Liver (tissue), 9 donors: ENCODE results near the gene AKAP13. TPM values are rescaled to one million over a fixed set of nuclear protein-coding genes. Genes with fewer than 3 reads are reported as not detected.

Source experiments
- DNase-seq: peaks from one replicate; pipeline ENCODE4 v3.0.0-alpha.2; 2017; ENCODE audit warnings: low spot score
- H3K27ac ChIP-seq, 2 donors: one replicate each; pipeline ENCODE4 v1.7.0; 2013; ENCODE audit warnings: inconsistent platforms in 2 of 2, low read length in 2 of 2, control low read depth in 1 of 2, low read depth in 1 of 2, mild to moderate bottlenecking in 1 of 2
- H3K27me3 ChIP-seq, 4 donors: one replicate each; pipeline versions ENCODE4 v1.6.1 to v1.7.0; 2013; ENCODE audit warnings: low read length in 3 of 4, inconsistent platforms in 1 of 4, mild to moderate bottlenecking in 1 of 4, moderate library complexity in 1 of 4; ENCODE audit not compliant: control insufficient read depth in 4 of 4, insufficient read depth in 4 of 4
- H3K36me3 ChIP-seq, 4 donors: one replicate each; pipeline versions ENCODE4 v1.6.1 to v1.7.0; 2013; ENCODE audit warnings: low read length in 3 of 4, mild to moderate bottlenecking in 3 of 4, low read depth in 1 of 4, moderate library complexity in 1 of 4; ENCODE audit not compliant: control insufficient read depth in 4 of 4, insufficient read depth in 3 of 4
- H3K4me1 ChIP-seq, 4 donors: one replicate each; pipeline versions ENCODE4 v1.6.1 to v1.7.0; 2013; ENCODE audit warnings: low read length in 3 of 4, mild to moderate bottlenecking in 3 of 4, moderate library complexity in 1 of 4; ENCODE audit not compliant: control insufficient read depth in 4 of 4, insufficient read depth in 4 of 4
- H3K4me3 ChIP-seq, 3 donors: one replicate each; pipeline versions ENCODE4 v1.6.1 to v1.7.0; 2013; ENCODE audit warnings: low read length in 3 of 3, control low read depth in 1 of 3, low read depth in 1 of 3, mild to moderate bottlenecking in 1 of 3
- H3K9ac ChIP-seq, 2 donors: one replicate each; pipeline ENCODE4 v1.7.0; 2013; ENCODE audit warnings: low read length in 2 of 2, mild to moderate bottlenecking in 2 of 2, moderate library complexity in 2 of 2, control low read depth in 1 of 2, low read depth in 1 of 2
- H3K9me3 ChIP-seq, 4 donors: one replicate each; pipeline versions ENCODE4 v1.6.1 to v1.7.0; 2013; ENCODE audit warnings: low read length in 3 of 4; ENCODE audit not compliant: control insufficient read depth in 4 of 4
- CTCF ChIP-seq: fragments of 150-350 bp; IDR thresholded peaks from 2 replicates; pipeline ENCODE4 v1.5.1; 2017; ENCODE audit warnings: improper control_type of control experiment, low read depth, low read length; ENCODE audit not compliant: missing input control
- EGR1 ChIP-seq, 2 donors: IDR thresholded peaks; 2 replicates each; pipeline ENCODE4 v1.6.1; 2016 to 2018; ENCODE audit warnings: antibody characterized with exemption in 2 of 2, low read depth in 2 of 2
- FOXA1 ChIP-seq: IDR thresholded peaks from 2 replicates; pipeline ENCODE4 v1.6.1; 2016; ENCODE audit warnings: antibody characterized with exemption
- FOXA2 ChIP-seq: IDR thresholded peaks from 2 replicates; pipeline ENCODE4 v1.6.1; 2016; ENCODE audit warnings: antibody characterized with exemption
- HNF4A ChIP-seq, 2 donors: conservative IDR thresholded peaks; 2 replicates each; pipeline ENCODE4 v1.6.1; 2016; ENCODE audit warnings: antibody characterized with exemption in 2 of 2, mild to moderate bottlenecking in 2 of 2
- HNF4G ChIP-seq: IDR thresholded peaks from 2 replicates; pipeline ENCODE4 v1.6.1; 2016; ENCODE audit warnings: antibody characterized with exemption
- JUND ChIP-seq, 2 donors: IDR thresholded peaks; 2 replicates each; pipeline ENCODE4 v1.6.1; 2016; ENCODE audit warnings: antibody characterized with exemption in 2 of 2
- NR2F2 ChIP-seq: IDR thresholded peaks from 2 replicates; pipeline ENCODE4 v1.6.1; 2016; ENCODE audit warnings: antibody characterized with exemption
- RAD21 ChIP-seq, 2 donors: IDR thresholded peaks; 2 replicates each; pipeline ENCODE4 v1.6.1; 2016; ENCODE audit warnings: antibody characterized with exemption in 2 of 2, mild to moderate bottlenecking in 2 of 2
- SP1 ChIP-seq: IDR thresholded peaks from 2 replicates; pipeline ENCODE4 v1.6.1; 2018; ENCODE audit warnings: antibody characterized with exemption, mild to moderate bottlenecking
- TAF1 ChIP-seq: conservative IDR thresholded peaks from 2 replicates; pipeline ENCODE4 v1.6.1; 2016; ENCODE audit warnings: antibody characterized with exemption, mild to moderate bottlenecking
- YY1 ChIP-seq: IDR thresholded peaks from 2 replicates; pipeline ENCODE4 v1.6.1; 2016; ENCODE audit warnings: antibody characterized with exemption, mild to moderate bottlenecking
- ZBTB33 ChIP-seq: IDR thresholded peaks from 2 replicates; pipeline ENCODE4 v1.6.1; 2016; ENCODE audit warnings: antibody characterized with exemption
- WGBS: extraction: QIAGEN DNeasy Blood & Tissue Kit; methylation state at CpG from one replicate; pipeline ENCODE4 v1.1.7; 2013; 5-methylcytosine and 5-hydroxymethylcytosine counted together
- polyA plus RNA-seq, 2 donors: library from polyadenylated mRNA; stranded (reverse) in 1 of 2; unstranded in 1 of 2; fragments of 200-250 nt in 1 of 2; fragments of >200 nt in 1 of 2; fragmentation: Nextera tagmentation in 1 of 2; extraction: Ambion mirVana in 1 of 2; gene quantifications; one replicate each; pipeline versions ENCODE4 v1.2.1 to v1.2.3, GENCODE V29; 2013 to 2015
- total RNA-seq, 2 donors: library from RNA; depleted of rRNA; stranded (reverse); fragments of >200 nt; gene quantifications; one replicate each; pipeline ENCODE4 v1.2.3, GENCODE V29; 2014
- TF ChIP-seq, protein P1 (sequence below): IDR thresholded peaks from 2 replicates; pipeline ENCODE4 v1.6.1; 2016; ENCODE audit warnings: antibody characterized with exemption, mild to moderate bottlenecking
- donor health status: healthy.
- donor health status: healthy.
- donor health status: healthy.
- donor health status: healthy.
- donor health status: healthy.

The AKAP13 gene
- total and polyA plus RNA-seq, 4 donors = 18.6 to 92.3 (median 37.4) TPM

DNA sequence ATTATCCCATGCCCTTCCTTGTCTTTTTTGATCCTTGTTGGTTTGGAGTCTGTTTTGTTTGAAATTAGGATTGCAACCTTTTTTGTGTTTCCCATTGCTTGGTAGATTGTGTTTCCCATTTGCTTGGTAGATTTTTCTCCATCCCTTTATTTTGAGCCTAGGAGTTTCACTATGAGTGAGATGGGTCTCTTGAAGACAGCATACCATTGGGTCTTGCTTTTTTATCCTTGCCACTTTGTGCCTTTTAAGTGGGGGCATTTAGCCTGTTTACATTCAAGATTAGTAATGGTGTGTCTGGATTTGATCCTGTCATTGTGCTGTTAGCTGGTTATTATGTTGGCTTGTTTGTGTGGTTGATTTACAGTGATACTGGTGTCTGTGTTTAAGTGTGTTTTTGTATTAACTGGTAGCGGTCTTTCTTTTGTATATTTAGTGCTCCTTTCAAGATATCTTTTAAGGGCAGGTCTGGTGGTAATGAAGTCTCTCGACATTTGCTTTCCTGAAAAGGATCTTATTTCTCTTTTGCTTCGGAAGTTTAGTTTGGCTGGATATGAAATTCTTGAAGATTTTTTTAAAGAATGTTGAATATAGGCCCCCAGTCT is 70.8 kb downstream of the AKAP13 start:
- Histone ChIP-seq H3K27ac (no peak overlapping the region), H3K27me3 (no peaks in the 10 kb centered on the region), H3K9ac (no peak overlapping the region), H3K4me1 (peaks cover 0 to 6% (median 0%) of the 10 kb centered on the region in 4 donors), H3K9me3 (peaks cover 0 to 8% (median 0%) of the 10 kb centered on the region in 4 donors), H3K4me3 (no peak overlapping the region), H3K36me3 (no peaks in the 10 kb centered on the region)
- TF ChIP-seq FOXA2 (no peak), SP1 (no peak), NR2F2 (no peak), HNF4G (no peak), RAD21 (IDR thresholded peaks at IDR 0.05) (no peak), YY1 (no peak), HNF4A (conservative IDR thresholded peaks at IDR 0.05) (no peak), JUND (IDR thresholded peaks at IDR 0.05) (no peak), ZBTB33 (no peak), EGR1 (IDR thresholded peaks at IDR 0.05; ENCODE audit: low read depth in 2 of 2) (no peak), TAF1 (no peak), FOXA1 (no peak)
- TF ChIP-seq, protein P1, sequence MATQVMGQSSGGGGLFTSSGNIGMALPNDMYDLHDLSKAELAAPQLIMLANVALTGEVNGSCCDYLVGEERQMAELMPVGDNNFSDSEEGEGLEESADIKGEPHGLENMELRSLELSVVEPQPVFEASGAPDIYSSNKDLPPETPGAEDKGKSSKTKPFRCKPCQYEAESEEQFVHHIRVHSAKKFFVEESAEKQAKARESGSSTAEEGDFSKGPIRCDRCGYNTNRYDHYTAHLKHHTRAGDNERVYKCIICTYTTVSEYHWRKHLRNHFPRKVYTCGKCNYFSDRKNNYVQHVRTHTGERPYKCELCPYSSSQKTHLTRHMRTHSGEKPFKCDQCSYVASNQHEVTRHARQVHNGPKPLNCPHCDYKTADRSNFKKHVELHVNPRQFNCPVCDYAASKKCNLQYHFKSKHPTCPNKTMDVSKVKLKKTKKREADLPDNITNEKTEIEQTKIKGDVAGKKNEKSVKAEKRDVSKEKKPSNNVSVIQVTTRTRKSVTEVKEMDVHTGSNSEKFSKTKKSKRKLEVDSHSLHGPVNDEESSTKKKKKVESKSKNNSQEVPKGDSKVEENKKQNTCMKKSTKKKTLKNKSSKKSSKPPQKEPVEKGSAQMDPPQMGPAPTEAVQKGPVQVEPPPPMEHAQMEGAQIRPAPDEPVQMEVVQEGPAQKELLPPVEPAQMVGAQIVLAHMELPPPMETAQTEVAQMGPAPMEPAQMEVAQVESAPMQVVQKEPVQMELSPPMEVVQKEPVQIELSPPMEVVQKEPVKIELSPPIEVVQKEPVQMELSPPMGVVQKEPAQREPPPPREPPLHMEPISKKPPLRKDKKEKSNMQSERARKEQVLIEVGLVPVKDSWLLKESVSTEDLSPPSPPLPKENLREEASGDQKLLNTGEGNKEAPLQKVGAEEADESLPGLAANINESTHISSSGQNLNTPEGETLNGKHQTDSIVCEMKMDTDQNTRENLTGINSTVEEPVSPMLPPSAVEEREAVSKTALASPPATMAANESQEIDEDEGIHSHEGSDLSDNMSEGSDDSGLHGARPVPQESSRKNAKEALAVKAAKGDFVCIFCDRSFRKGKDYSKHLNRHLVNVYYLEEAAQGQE = no peak
- WGBS = 98% methylated on average over 3 of the region's 3 CpGs
- DNase-seq = no peak

- H3K27ac ChIP-seq = no peak overlapping the region
- H3K9ac ChIP-seq = no peak overlapping the region
- peaks cover 0 to 6% (median 0%) of the 10 kb centered on the region in 4 donors for H3K4me1 ChIP-seq
- no peaks in the 10 kb centered on the region for H3K36me3 ChIP-seq
- no peaks in the 10 kb centered on the region for H3K27me3 ChIP-seq
- no peak overlapping the region for H3K4me3 ChIP-seq
- DNase-seq = no peak
- WGBS = 97% methylated on average over 1 of the region's 1 CpG
- H3K9me3 ChIP-seq = peaks cover 0 to 8% (median 0%) of the 10 kb centered on the region in 4 donors
- TF ChIP-seq SP1 (no peak), ZBTB33 (no peak), NR2F2 (no peak), HNF4G (no peak), CTCF (no peak), HNF4A (conservative IDR thresholded peaks at IDR 0.05) (no peak), JUND (IDR thresholded peaks at IDR 0.05) (no peak)
Measured at GRCh38 chr15:85452436-85452835, 72.0 kb downstream of the AKAP13 start.
